Measurements from ENCODE around the gene WWOX.

GRCh38 chr16:78953526-78953925 lies 854.1 kb downstream of the WWOX start:
- TF ChIP-seq CTCF (IDR thresholded peaks at IDR 0.05; ENCODE audit: low read depth, low read length) (no peak), POLR2A (IDR thresholded peaks at IDR 0.05; ENCODE audit: extremely low read depth, insufficient read length) (no peak), MYC (IDR thresholded peaks at IDR 0.05; ENCODE audit: low read depth, low read length) (no peak)

Data from NB4 (cell line).